HG02763 (cell line): ENCODE measurements around the gene KLK11.

Experiments
- ATAC-seq: cut with Tn5 transposase; IDR thresholded peaks from one replicate; pipeline ENCODE4 v1.9.1; 2021; ENCODE audit warnings: mild to moderate bottlenecking, moderate library complexity; ENCODE audit not compliant: unreplicated experiment

KLK11 gene

GRCh38 chr19:51030631-51031030 is 4.2 kb upstream of the KLK11 start:
- no peak for ATAC-seq

- no peak for ATAC-seq
Observed at GRCh38 chr19:51029718-51030117, 3.3 kb upstream of the KLK11 start.

- no peak for ATAC-seq
Observed at GRCh38 chr19:51027873-51028272, 1.5 kb upstream of the KLK11 start.

GRCh38 chr19:51027126-51027806 is 850 bp upstream of the KLK11 start:
- no peak for ATAC-seq

GRCh38 chr19:51025809-51026553 is 435 bp downstream of the KLK11 start:
- no peak for ATAC-seq

- no peak for ATAC-seq
Observed at GRCh38 chr19:51025401-51025800, 1.0 kb downstream of the KLK11 start.

- no peak for ATAC-seq
Observed at GRCh38 chr19:51024924-51025323, 1.5 kb downstream of the KLK11 start.

- no peak for ATAC-seq
Observed at GRCh38 chr19:51023946-51024345, 2.5 kb downstream of the KLK11 start.

- ATAC-seq, result no peak
Observed at GRCh38 chr19:51022526-51022925, 3.9 kb downstream of the KLK11 start.

- ATAC-seq, result no peak
Observed at GRCh38 chr19:51020988-51021651, 5.3 kb downstream of the KLK11 start.

- ATAC-seq, result no peak
Observed at GRCh38 chr19:51019544-51019925, 6.9 kb downstream of the KLK11 start, which contains the start of gene KLK10. Gene KLK10 (minus strand): TSS chr19:51019709. CDS start chr19:51019130, 579 bp downstream.

- no peak for ATAC-seq
Observed at GRCh38 chr19:51018745-51019543, 7.5 kb downstream of the KLK11 start.

- ATAC-seq, result no peak
Observed at GRCh38 chr19:51016798-51017683, 9.4 kb downstream of the KLK11 start.

GRCh38 chr19:51015691-51016267 is 10.6 kb downstream of the KLK11 start:
- no peak for ATAC-seq

GRCh38 chr19:51014242-51014641 is 12.2 kb downstream of the KLK11 start:
- no peak for ATAC-seq

- no peak for ATAC-seq
Observed at GRCh38 chr19:51012661-51013190, 13.7 kb downstream of the KLK11 start.

GRCh38 chr19:51010066-51010795 is 16.2 kb downstream of the KLK11 start:
- ATAC-seq, result no peak

- no peak for ATAC-seq
Observed at GRCh38 chr19:51009061-51009891, 17.1 kb downstream of the KLK11 start.
